ENCODE measurements around the gene RAB10. TPM values are rescaled to one million over a fixed set of nuclear protein-coding genes. Genes with fewer than 3 reads are reported as not detected.

RAB10 gene
- total and polyA plus RNA-seq, 2 of the 13 experiments (the other 11 are each of a cell fraction or from before 2014, with no cell fraction given): 48.2 to 120 TPM

GRCh38 chr2:26011990-26012856 lies 21.7 kb upstream of the RAB10 start (continued):
- TF ChIP-seq, protein P1, sequence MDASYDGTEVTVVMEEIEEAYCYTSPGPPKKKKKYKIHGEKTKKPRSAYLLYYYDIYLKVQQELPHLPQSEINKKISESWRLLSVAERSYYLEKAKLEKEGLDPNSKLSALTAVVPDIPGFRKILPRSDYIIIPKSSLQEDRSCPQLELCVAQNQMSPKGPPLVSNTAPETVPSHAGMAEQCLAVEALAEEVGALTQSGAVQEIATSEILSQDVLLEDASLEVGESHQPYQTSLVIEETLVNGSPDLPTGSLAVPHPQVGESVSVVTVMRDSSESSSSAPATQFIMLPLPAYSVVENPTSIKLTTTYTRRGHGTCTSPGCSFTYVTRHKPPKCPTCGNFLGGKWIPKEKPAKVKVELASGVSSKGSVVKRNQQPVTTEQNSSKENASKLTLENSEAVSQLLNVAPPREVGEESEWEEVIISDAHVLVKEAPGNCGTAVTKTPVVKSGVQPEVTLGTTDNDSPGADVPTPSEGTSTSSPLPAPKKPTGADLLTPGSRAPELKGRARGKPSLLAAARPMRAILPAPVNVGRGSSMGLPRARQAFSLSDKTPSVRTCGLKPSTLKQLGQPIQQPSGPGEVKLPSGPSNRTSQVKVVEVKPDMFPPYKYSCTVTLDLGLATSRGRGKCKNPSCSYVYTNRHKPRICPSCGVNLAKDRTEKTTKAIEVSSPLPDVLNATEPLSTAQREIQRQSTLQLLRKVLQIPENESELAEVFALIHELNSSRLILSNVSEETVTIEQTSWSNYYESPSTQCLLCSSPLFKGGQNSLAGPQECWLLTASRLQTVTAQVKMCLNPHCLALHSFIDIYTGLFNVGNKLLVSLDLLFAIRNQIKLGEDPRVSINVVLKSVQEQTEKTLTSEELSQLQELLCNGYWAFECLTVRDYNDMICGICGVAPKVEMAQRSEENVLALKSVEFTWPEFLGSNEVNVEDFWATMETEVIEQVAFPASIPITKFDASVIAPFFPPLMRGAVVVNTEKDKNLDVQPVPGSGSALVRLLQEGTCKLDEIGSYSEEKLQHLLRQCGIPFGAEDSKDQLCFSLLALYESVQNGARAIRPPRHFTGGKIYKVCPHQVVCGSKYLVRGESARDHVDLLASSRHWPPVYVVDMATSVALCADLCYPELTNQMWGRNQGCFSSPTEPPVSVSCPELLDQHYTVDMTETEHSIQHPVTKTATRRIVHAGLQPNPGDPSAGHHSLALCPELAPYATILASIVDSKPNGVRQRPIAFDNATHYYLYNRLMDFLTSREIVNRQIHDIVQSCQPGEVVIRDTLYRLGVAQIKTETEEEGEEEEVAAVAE (CRISPR knock-in tag; IDR thresholded peaks at IDR 0.05; ENCODE audit: borderline replicate concordance): no peak
- TF ChIP-seq ZNF256 (CRISPR knock-in tag; conservative IDR thresholded peaks at IDR 0.05) (no peak), THYN1 (CRISPR knock-in tag; IDR thresholded peaks at IDR 0.05; ENCODE audit: borderline replicate concordance, low read depth) (no peak), ZNF10 (CRISPR knock-in tag; IDR thresholded peaks at IDR 0.05; ENCODE audit: borderline replicate concordance, low read depth) (no peak), POLR2AphosphoS5 (IDR thresholded peaks at IDR 0.05; ENCODE audit: low read depth, low read length) (no peak), SAP130 (CRISPR knock-in tag; IDR thresholded peaks at IDR 0.05; ENCODE audit: low read depth) (peak; percentile 78), ZNF44 (CRISPR knock-in tag; IDR thresholded peaks at IDR 0.05) (no peak), KMT2B (CRISPR knock-in tag; IDR thresholded peaks at IDR 0.05) (no peak), ZFYVE20 (CRISPR knock-in tag; IDR thresholded peaks at IDR 0.05; ENCODE audit: borderline replicate concordance, low read depth) (no peak), ZSCAN12 (CRISPR knock-in tag; IDR thresholded peaks at IDR 0.05) (no peak), JUND (CRISPR knock-in tag; IDR thresholded peaks at IDR 0.05) (peak; percentile 34; the same call in 1 of the 2 replicates), SETDB1 (CRISPR knock-in tag; IDR thresholded peaks at IDR 0.05; ENCODE audit: borderline replicate concordance) (no peak), RFX5 (IDR thresholded peaks at IDR 0.05; ENCODE audit: low read depth, low read length) (no peak), NPAS2 (CRISPR knock-in tag; IDR thresholded peaks at IDR 0.05; ENCODE audit: borderline replicate concordance) (no peak), ZNF773 (CRISPR knock-in tag; IDR thresholded peaks at IDR 0.05; ENCODE audit: borderline replicate concordance) (no peak), ARNT (IDR thresholded peaks at IDR 0.05) (no peak), HMGA1 (CRISPR knock-in tag; conservative IDR thresholded peaks at IDR 0.05) (no peak), SP4 (CRISPR knock-in tag; IDR thresholded peaks at IDR 0.05) (peak; percentile 26; the same call in 1 of the 2 replicates)
- TF ChIP-seq, protein P2, sequence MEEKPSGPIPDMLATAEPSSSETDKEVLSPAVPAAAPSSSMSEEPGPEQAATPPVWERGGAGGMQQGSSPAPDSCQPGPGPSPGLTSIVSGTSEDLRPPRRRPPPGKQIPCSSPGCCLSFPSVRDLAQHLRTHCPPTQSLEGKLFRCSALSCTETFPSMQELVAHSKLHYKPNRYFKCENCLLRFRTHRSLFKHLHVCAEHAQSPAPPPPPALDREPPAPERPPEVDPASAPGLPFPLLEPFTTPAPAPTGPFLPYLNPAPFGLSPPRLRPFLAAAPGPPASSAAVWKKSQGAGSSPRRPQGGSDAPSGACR (CRISPR knock-in tag; IDR thresholded peaks at IDR 0.05): no peak
- TF ChIP-seq, protein P3, sequence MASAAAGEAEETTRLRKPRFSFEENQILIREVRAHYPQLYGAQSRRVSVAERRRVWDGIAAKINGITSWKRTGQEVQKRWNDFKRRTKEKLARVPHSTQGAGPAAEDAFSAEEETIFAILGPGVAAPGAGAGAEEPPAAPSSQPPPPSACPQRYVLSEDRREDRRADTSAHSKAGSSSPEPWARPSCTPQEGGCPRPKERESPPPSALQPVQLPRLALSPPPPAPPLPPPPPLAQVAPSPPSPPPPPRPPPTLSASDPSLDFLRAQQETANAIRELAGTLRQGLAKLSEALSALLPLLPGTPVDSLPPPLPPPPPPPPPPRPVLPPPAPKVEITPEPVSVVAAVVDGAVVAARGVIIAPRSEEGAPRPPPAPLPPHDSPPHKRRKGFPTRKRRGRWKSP (CRISPR knock-in tag; IDR thresholded peaks at IDR 0.05): peak; percentile 77; the same call in 1 of the 2 replicates
- TF ChIP-seq, protein P4, sequence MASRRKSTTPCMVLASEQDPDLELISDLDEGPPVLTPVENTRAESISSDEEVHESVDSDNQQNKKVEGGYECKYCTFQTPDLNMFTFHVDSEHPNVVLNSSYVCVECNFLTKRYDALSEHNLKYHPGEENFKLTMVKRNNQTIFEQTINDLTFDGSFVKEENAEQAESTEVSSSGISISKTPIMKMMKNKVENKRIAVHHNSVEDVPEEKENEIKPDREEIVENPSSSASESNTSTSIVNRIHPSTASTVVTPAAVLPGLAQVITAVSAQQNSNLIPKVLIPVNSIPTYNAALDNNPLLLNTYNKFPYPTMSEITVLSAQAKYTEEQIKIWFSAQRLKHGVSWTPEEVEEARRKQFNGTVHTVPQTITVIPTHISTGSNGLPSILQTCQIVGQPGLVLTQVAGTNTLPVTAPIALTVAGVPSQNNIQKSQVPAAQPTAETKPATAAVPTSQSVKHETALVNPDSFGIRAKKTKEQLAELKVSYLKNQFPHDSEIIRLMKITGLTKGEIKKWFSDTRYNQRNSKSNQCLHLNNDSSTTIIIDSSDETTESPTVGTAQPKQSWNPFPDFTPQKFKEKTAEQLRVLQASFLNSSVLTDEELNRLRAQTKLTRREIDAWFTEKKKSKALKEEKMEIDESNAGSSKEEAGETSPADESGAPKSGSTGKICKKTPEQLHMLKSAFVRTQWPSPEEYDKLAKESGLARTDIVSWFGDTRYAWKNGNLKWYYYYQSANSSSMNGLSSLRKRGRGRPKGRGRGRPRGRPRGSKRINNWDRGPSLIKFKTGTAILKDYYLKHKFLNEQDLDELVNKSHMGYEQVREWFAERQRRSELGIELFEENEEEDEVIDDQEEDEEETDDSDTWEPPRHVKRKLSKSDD (CRISPR knock-in tag; IDR thresholded peaks at IDR 0.05; ENCODE audit: low read depth): 0 out of 2 replicates have a peak, but pooled peaks have one; percentile 22

Data from HepG2 (cell line).